ENCODE measurements around the gene SAMHD1. TPM values are rescaled to one million over a fixed set of nuclear protein-coding genes. Genes with fewer than 3 reads are reported as not detected.

SAMHD1 gene
- total and polyA plus RNA-seq, 2 of the 13 experiments (the other 11 are each of a cell fraction or from before 2014, with no cell fraction given) = 16.9 to 43.5 TPM

GRCh38 chr20:36957875-36958667 lies 6.6 kb upstream of the SAMHD1 start:
- H2AFZ ChIP-seq (ENCODE audit: low read length) = no peak overlapping the region
- no peak overlapping the region for H3K9ac ChIP-seq (ENCODE audit: insufficient read depth, low read depth, low read length)
- H3K4me2 ChIP-seq (ENCODE audit: low read depth, low read length) = peak overlapping the region; percentile 43
- CTCF ChIA-PET (ENCODE audit: low intra/inter-chr PET ratio, low total read pairs) = no interaction called here
- peaks cover 14% of the 10 kb centered on the region for H3K9me3 ChIP-seq (ENCODE audit: low read length)
- H3K4me3 ChIP-seq (replicated peaks in 1 of 3; ENCODE audit: insufficient read depth in 1 of 3, low read depth in 2 of 3, low read length in 3 of 3) = no peak overlapping the region
- no peak for DNase-seq (ENCODE audit: low spot score)
- no peaks in the 10 kb centered on the region for H4K20me1 ChIP-seq (ENCODE audit: insufficient read depth, low read length)
- POLR2A ChIA-PET = no interaction called here
- no peak overlapping the region for H3K27ac ChIP-seq (ENCODE audit: extremely low read length, insufficient read depth, low read length)
- 86% methylated on average over 10 of the region's 10 CpGs for WGBS (ENCODE audit: low lambda C conversion rate)
- H3K27me3 ChIP-seq (ENCODE audit: control insufficient read depth in 1 of 2, insufficient read depth in 2 of 2, low read length in 2 of 2) = no peaks in the 10 kb centered on the region
- BruUV-seq (replicated peaks) = no TSS peak
- H3K4me1 ChIP-seq (ENCODE audit: insufficient read depth, low read length) = peaks cover 82% of the 10 kb centered on the region
- no peak for ATAC-seq
- in situ Hi-C loops (cut with HindIII; ENCODE audit: extremely low pct_ligation_motif_present, low pct_unique_long_range_greater_than_20kb) = no loop called here
- intact Hi-C loops (cut with micrococcal nuclease; ENCODE audit: unreplicated experiment) = loop anchor here (10.0 kb wide), 1 partner anchor 137 kb away; the partner anchor contains the start of gene RBL1
- H3K79me2 ChIP-seq (ENCODE audit: insufficient read depth, low read length) = no peaks in the 10 kb centered on the region
- FAIRE-seq = peak; percentile 44
- H3K36me3 ChIP-seq (replicated peaks in 1 of 2; ENCODE audit: control insufficient read depth in 1 of 2, insufficient read depth in 2 of 2, low read length in 2 of 2) = no peaks in the 10 kb centered on the region
- no peak for TF ChIP-seq TFAP4 (IDR thresholded peaks at IDR 0.05; ENCODE audit: borderline replicate concordance, low read depth)
- TF ChIP-seq MAFF (IDR thresholded peaks at IDR 0.05; ENCODE audit: low read depth, low read length) = no peak
- peak; percentile 68; the same call in 1 of the 2 replicates for TF ChIP-seq MTERF4 (CRISPR knock-in tag; IDR thresholded peaks at IDR 0.05)
- TF ChIP-seq ZBTB49 (CRISPR knock-in tag; IDR thresholded peaks at IDR 0.05; ENCODE audit: borderline replicate concordance) = no peak
- no peak for TF ChIP-seq JUN (CRISPR knock-in tag; IDR thresholded peaks at IDR 0.05)
- TF ChIP-seq XBP1 (CRISPR knock-in tag; IDR thresholded peaks at IDR 0.05) = no peak
- no peak for TF ChIP-seq MTF1 (CRISPR knock-in tag; IDR thresholded peaks at IDR 0.05)
- no peak for TF ChIP-seq ZNF768 (CRISPR knock-in tag; IDR thresholded peaks at IDR 0.05)
- no peak for TF ChIP-seq ZXDC (CRISPR knock-in tag; IDR thresholded peaks at IDR 0.05)
- no peak for TF ChIP-seq ZUFSP (CRISPR knock-in tag; IDR thresholded peaks at IDR 0.05; ENCODE audit: borderline replicate concordance)
- TF ChIP-seq TP53 (CRISPR knock-in tag; conservative IDR thresholded peaks at IDR 0.05) = no peak
- no peak for TF ChIP-seq MXD3 (CRISPR knock-in tag; IDR thresholded peaks at IDR 0.05)
- no peak for TF ChIP-seq SOX13 (IDR thresholded peaks at IDR 0.05)
- TF ChIP-seq SOX13 (CRISPR knock-in tag; conservative IDR thresholded peaks at IDR 0.05 in 1 of 2, IDR thresholded peaks at IDR 0.05 in 1 of 2) = peak in 1 of 2 experiments; percentile 32; a peak in 1 of 4 replicates
